ENCODE measurements around the gene CPLANE2. TPM values are rescaled to one million over a fixed set of nuclear protein-coding genes. Genes with fewer than 3 reads are reported as not detected.
"Not testable (repeated sequence)": the region's sequence is repeated elsewhere in the genome, so short reads cannot be mapped to it uniquely, and the experiment has no call there.

The CPLANE2 gene
- total RNA-seq, 1 experiment from 2014 or later: 5.0 TPM

- no peak for TF ChIP-seq ZNF512 (CRISPR knock-in tag; IDR thresholded peaks at IDR 0.05; ENCODE audit: borderline replicate concordance)
- no peak for TF ChIP-seq SOX15 (CRISPR knock-in tag; IDR thresholded peaks at IDR 0.05)
These were observed 18.3 kb downstream of the CPLANE2 start (continued) for GRCh38 chr1:16218674-16219071.

- DNase-seq (ENCODE audit: low spot score) (no peak), ATAC-seq (no peak)
- Mint-ChIP-seq H3K9me3 (no peaks in the 10 kb centered on the region), H3K27ac (no peak overlapping the region), H3K4me1 (peaks cover 21% of the 10 kb centered on the region), H3K36me3 (no peaks in the 10 kb centered on the region), H3K27me3 (ENCODE audit: low read depth) (peaks cover 36% of the 10 kb centered on the region), H3K4me3 (peak overlapping the region; percentile 92)
- TF ChIP-seq ZNF317 (CRISPR knock-in tag; IDR thresholded peaks at IDR 0.05; ENCODE audit: borderline replicate concordance, low read depth): no peak
- ChIA-PET CTCF (interaction anchor here (1.0 to 3.1 kb wide), 9 partner anchors 9 to 403 kb away, joined by 4 to 26 read pairs (median 9); partner anchors contain the start of gene CPLANE2), POLR2A (interaction anchor here (0.9 to 1.3 kb wide), 3 partner anchors 11 to 13 kb away, joined by 3 to 12 read pairs (median 4); no protein-coding TSS in a partner anchor)
These were observed 18.8 kb downstream of the CPLANE2 start for GRCh38 chr1:16218014-16218673.

- no peaks in the 10 kb centered on the region for H3K9me3 Mint-ChIP-seq
- ATAC-seq (peak; percentile 87), DNase-seq (ENCODE audit: low spot score) (peak; percentile 100)
- peaks cover 36% of the 10 kb centered on the region for H3K27me3 Mint-ChIP-seq (ENCODE audit: low read depth)
- no peak for TF ChIP-seq TEAD1 (CRISPR knock-in tag; IDR thresholded peaks at IDR 0.05)
- peak; percentile 40; the same call in 1 of the 2 replicates for TF ChIP-seq MAX (CRISPR knock-in tag; IDR thresholded peaks at IDR 0.05)
- peak; percentile 89 for TF ChIP-seq SP1 (CRISPR knock-in tag; conservative IDR thresholded peaks at IDR 0.05)
- CTCF ChIA-PET: interaction anchor here (0.6 to 3.1 kb wide), 14 partner anchors 10 to 404 kb away, joined by 3 to 26 read pairs (median 8); partner anchors contain the start of gene CPLANE2
- no peaks in the 10 kb centered on the region for H3K36me3 Mint-ChIP-seq
- H3K4me1 Mint-ChIP-seq: peaks cover 26% of the 10 kb centered on the region
- peak overlapping the region; percentile 92 for H3K4me3 Mint-ChIP-seq
- no peak overlapping the region for H3K27ac Mint-ChIP-seq
- POLR2A ChIA-PET: interaction anchor here (0.8 to 1.3 kb wide), 6 partner anchors 10 to 138 kb away, joined by 3 to 12 read pairs (median 4); partner anchors contain the start of gene CPLANE2
These were observed 19.8 kb downstream of the CPLANE2 start for GRCh38 chr1:16217061-16217785.

GRCh38 chr1:16215882-16216753 lies 20.9 kb downstream of the CPLANE2 start:
- POLR2A ChIA-PET: interaction anchor here (1.0 to 1.2 kb wide), 4 partner anchors 9 to 137 kb away, joined by 3 to 13 read pairs (median 5); partner anchors contain the start of gene CPLANE2
- TF ChIP-seq PRDM15 (CRISPR knock-in tag; IDR thresholded peaks at IDR 0.05): peak; percentile 86
- no peak for TF ChIP-seq CBFB (CRISPR knock-in tag; IDR thresholded peaks at IDR 0.05; ENCODE audit: low read depth)
- peak; percentile 79 for TF ChIP-seq SP1 (CRISPR knock-in tag; conservative IDR thresholded peaks at IDR 0.05)
- DNase-seq (ENCODE audit: low spot score): peak; percentile 100

GRCh38 chr1:16215240-16215639 lies 21.7 kb downstream of the CPLANE2 start:
- H3K36me3 Mint-ChIP-seq; DNase-seq (ENCODE audit: low spot score); H3K4me3 Mint-ChIP-seq; POLR2A ChIA-PET; H3K9me3 Mint-ChIP-seq; H3K27ac Mint-ChIP-seq; ATAC-seq: not testable (repeated sequence)
- Mint-ChIP-seq H3K4me1 (peaks cover 44% of the 10 kb centered on the region), H3K27me3 (ENCODE audit: low read depth) (peaks cover 28% of the 10 kb centered on the region)
- CTCF ChIA-PET: interaction anchor here (1.2 to 1.5 kb wide), 2 partner anchors 10 to 59 kb away, joined by 3 to 6 read pairs; no protein-coding TSS in a partner anchor

More at GRCh38 chr1:16215882-16216753, 20.9 kb downstream of the CPLANE2 start:
- H3K27me3 Mint-ChIP-seq (ENCODE audit: low read depth): peaks cover 29% of the 10 kb centered on the region
- H3K9me3 Mint-ChIP-seq: no peaks in the 10 kb centered on the region
- peaks cover 36% of the 10 kb centered on the region for H3K4me1 Mint-ChIP-seq
- no peaks in the 10 kb centered on the region for H3K36me3 Mint-ChIP-seq
- CTCF ChIA-PET: interaction anchor here (0.6 to 3.1 kb wide), 15 partner anchors 9 to 405 kb away, joined by 3 to 25 read pairs (median 4); partner anchors contain the start of genes NECAP2 and SPEN
- peak overlapping the region; percentile 92 for H3K4me3 Mint-ChIP-seq
- no peak overlapping the region; the same call in 1 of the 2 replicates for H3K27ac Mint-ChIP-seq
- ATAC-seq: peak; percentile 79

All from WTC11 (cell line).